Measurements from ENCODE around the gene NDEL1.

- TF ChIP-seq TCF4 (CRISPR knock-in tag; IDR thresholded peaks at IDR 0.05; ENCODE audit: borderline replicate concordance), result no peak
- TF ChIP-seq TOX (CRISPR knock-in tag; IDR thresholded peaks at IDR 0.05; ENCODE audit: borderline replicate concordance), result no peak
- no peak for TF ChIP-seq ZFP3 (CRISPR knock-in tag; IDR thresholded peaks at IDR 0.05)
- no peak for TF ChIP-seq POU6F1 (CRISPR knock-in tag; IDR thresholded peaks at IDR 0.05; ENCODE audit: borderline replicate concordance, low read depth)
- TF ChIP-seq PATZ1 (CRISPR knock-in tag; IDR thresholded peaks at IDR 0.05; ENCODE audit: borderline replicate concordance), result no peak
- TF ChIP-seq ISL1 (CRISPR knock-in tag; IDR thresholded peaks at IDR 0.05), result no peak
- no peak for TF ChIP-seq ZFP30 (CRISPR knock-in tag; IDR thresholded peaks at IDR 0.05)
- TF ChIP-seq CREB5 (CRISPR knock-in tag; IDR thresholded peaks at IDR 0.05; ENCODE audit: low read depth), result no peak
Measured at GRCh38 chr17:8447799-8448198, 12.1 kb downstream of the NDEL1 start.

All from SK-N-SH treated with all-trans-retinoic acid at 6 μM for 48 hours (cell line).